SK-N-SH treated with all-trans-retinoic acid at 6 μM for 48 hours (cell line): ENCODE results near the gene ANKS6.

Source experiments
- ATAC-seq: fragments of 200-7000 bp; cut with Tn5 transposase; 3 replicates; pipeline ENCODE4 v1.9.1; 2020; ENCODE audit warnings: mild to moderate bottlenecking, moderate library complexity
- ARNTL ChIP-seq: fragments of 450-650 bp; formaldehyde crosslinking; IDR thresholded peaks from 2 replicates; pipeline ENCODE4 v1.5.0; 2020; ENCODE audit warnings: low read depth, mild to moderate bottlenecking, moderate library complexity, borderline replicate concordance
- BACH2 ChIP-seq: fragments of 250-450 bp; sonication (Bioruptor Pico); IDR thresholded peaks from 2 replicates; pipeline ENCODE4 v1.9.0; 2021; ENCODE audit warnings: mild to moderate bottlenecking, borderline replicate concordance
- CREB5 ChIP-seq: fragments of 250-450 bp; sonication (Bioruptor Pico); IDR thresholded peaks from 2 replicates; pipeline ENCODE4 v1.5.1; 2020; ENCODE audit warnings: low read depth, mild to moderate bottlenecking, moderate library complexity
- CSDC2 ChIP-seq: fragments of 250-450 bp; sonication (Bioruptor Pico); IDR thresholded peaks from 2 replicates; pipeline ENCODE4 v1.5.0; 2020; ENCODE audit warnings: mild to moderate bottlenecking, moderate library complexity
- CSRNP3 ChIP-seq: fragments of 250-450 bp; sonication (Bioruptor Pico); IDR thresholded peaks from 2 replicates; pipeline ENCODE4 v1.5.1; 2021; ENCODE audit warnings: mild to moderate bottlenecking, moderate library complexity
- ESRRG ChIP-seq: fragments of 250-450 bp; sonication (Bioruptor Pico); IDR thresholded peaks from 2 replicates; pipeline ENCODE4 v1.6.1; 2021; ENCODE audit warnings: mild to moderate bottlenecking
- GLIS3 ChIP-seq: fragments of 250-450 bp; sonication (Bioruptor Pico); IDR thresholded peaks from 2 replicates; pipeline ENCODE4 v1.5.0; 2020; ENCODE audit warnings: mild to moderate bottlenecking, moderate library complexity
- ISL1 ChIP-seq: fragments of 250-450 bp; sonication (Bioruptor Pico); IDR thresholded peaks from 2 replicates; pipeline ENCODE4 v2.1.2; 2022; ENCODE audit warnings: mild to moderate bottlenecking, moderate library complexity
- OSR1 ChIP-seq: fragments of 250-450 bp; sonication (Bioruptor Pico); IDR thresholded peaks from 2 replicates; pipeline ENCODE4 v1.8.0; 2022; ENCODE audit warnings: moderate library complexity, mild to moderate bottlenecking, inconsistent platforms
- PATZ1 ChIP-seq: fragments of 250-450 bp; sonication (Bioruptor Pico); IDR thresholded peaks from 2 replicates; pipeline ENCODE4 v1.8.0; 2020; ENCODE audit warnings: mild to moderate bottlenecking, moderate library complexity, borderline replicate concordance
- POU6F1 ChIP-seq: fragments of 250-450 bp; sonication (Bioruptor Pico); IDR thresholded peaks from 2 replicates; pipeline ENCODE4 v1.8.0; 2021; ENCODE audit warnings: low read depth, mild to moderate bottlenecking, moderate library complexity, borderline replicate concordance
- PPARA ChIP-seq: fragments of 250-450 bp; sonication (Bioruptor Pico); IDR thresholded peaks from 2 replicates; pipeline ENCODE4 v1.5.0; 2020; ENCODE audit warnings: mild to moderate bottlenecking, borderline replicate concordance
- RARB ChIP-seq: fragments of 250-450 bp; sonication (Bioruptor Pico); IDR thresholded peaks from 2 replicates; pipeline ENCODE4 v1.8.0; 2021; ENCODE audit warnings: mild to moderate bottlenecking, moderate library complexity
- SNAI2 ChIP-seq: fragments of 250-450 bp; sonication (Bioruptor Pico); IDR thresholded peaks from 2 replicates; pipeline ENCODE4 v1.5.0; 2020; ENCODE audit warnings: mild to moderate bottlenecking, moderate library complexity
- TCF4 ChIP-seq: fragments of 250-450 bp; sonication (Bioruptor Pico); IDR thresholded peaks from 2 replicates; pipeline ENCODE4 v1.8.0; 2021; ENCODE audit warnings: mild to moderate bottlenecking, moderate library complexity, borderline replicate concordance
- TOX ChIP-seq: fragments of 250-450 bp; sonication (Bioruptor Pico); IDR thresholded peaks from 2 replicates; pipeline ENCODE4 v1.8.0; 2021; ENCODE audit warnings: mild to moderate bottlenecking, moderate library complexity, borderline replicate concordance
- ZC3H10 ChIP-seq: fragments of 250-450 bp; sonication (Bioruptor Pico); IDR thresholded peaks from 2 replicates; pipeline ENCODE4 v1.5.1; 2021; ENCODE audit warnings: mild to moderate bottlenecking, moderate library complexity
- ZFP3 ChIP-seq: fragments of 250-450 bp; sonication (Bioruptor Pico); IDR thresholded peaks from 2 replicates; pipeline ENCODE4 v1.5.0; 2020; ENCODE audit warnings: mild to moderate bottlenecking, moderate library complexity
- ZFP30 ChIP-seq: fragments of 450-650 bp; formaldehyde crosslinking; IDR thresholded peaks from 2 replicates; pipeline ENCODE4 v1.5.0; 2022; ENCODE audit warnings: mild to moderate bottlenecking, moderate library complexity
- ZNF565 ChIP-seq: fragments of 450-650 bp; formaldehyde crosslinking; conservative IDR thresholded peaks from 2 replicates; pipeline ENCODE4 v1.5.0; 2020; ENCODE audit warnings: low read depth, mild to moderate bottlenecking, moderate library complexity
- ZNF70 ChIP-seq: fragments of 450-650 bp; formaldehyde crosslinking; IDR thresholded peaks from 2 replicates; pipeline ENCODE4 v1.5.0; 2020; ENCODE audit warnings: mild to moderate bottlenecking, moderate library complexity
- ZNF8 ChIP-seq: fragments of 450-650 bp; formaldehyde crosslinking; IDR thresholded peaks from 2 replicates; pipeline ENCODE4 v1.5.0; 2020; ENCODE audit warnings: mild to moderate bottlenecking, moderate library complexity

ANKS6 gene

GRCh38 chr9:98780059-98780749 lies 16.2 kb downstream of the ANKS6 start:
- no peak for ATAC-seq
- TF ChIP-seq ZNF70 (CRISPR knock-in tag) (no peak), ZFP30 (no peak), ZC3H10 (CRISPR knock-in tag) (no peak), TCF4 (no peak), CSDC2 (CRISPR knock-in tag) (no peak), ZNF565 (CRISPR knock-in tag) (no peak), ISL1 (no peak), BACH2 (CRISPR knock-in tag) (no peak), TOX (CRISPR knock-in tag) (no peak), CREB5 (CRISPR knock-in tag) (no peak), POU6F1 (CRISPR knock-in tag) (no peak), GLIS3 (CRISPR knock-in tag) (no peak), SNAI2 (no peak), ZFP3 (CRISPR knock-in tag) (no peak), ARNTL (CRISPR knock-in tag) (no peak)

GRCh38 chr9:98778711-98779530 lies 17.4 kb downstream of the ANKS6 start:
- no peak for ATAC-seq

GRCh38 chr9:98778251-98778650 lies 18.1 kb downstream of the ANKS6 start:
- ATAC-seq = no peak
- no peak for TF ChIP-seq RARB (CRISPR knock-in tag)
- no peak for TF ChIP-seq PPARA (CRISPR knock-in tag)
- TF ChIP-seq ZNF70 (CRISPR knock-in tag) = no peak
- no peak for TF ChIP-seq TCF4
- TF ChIP-seq CSRNP3 (CRISPR knock-in tag) = no peak
- TF ChIP-seq ARNTL (CRISPR knock-in tag) = no peak
- TF ChIP-seq OSR1 (CRISPR knock-in tag) = no peak
- no peak for TF ChIP-seq GLIS3 (CRISPR knock-in tag)
- no peak for TF ChIP-seq ZFP3 (CRISPR knock-in tag)
- no peak for TF ChIP-seq ZC3H10 (CRISPR knock-in tag)
- no peak for TF ChIP-seq CSDC2 (CRISPR knock-in tag)
- TF ChIP-seq ZNF8 (CRISPR knock-in tag) = no peak
- no peak for TF ChIP-seq ISL1
- TF ChIP-seq PATZ1 = no peak
- TF ChIP-seq ZNF565 (CRISPR knock-in tag) = no peak
- no peak for TF ChIP-seq POU6F1 (CRISPR knock-in tag)
- no peak for TF ChIP-seq TOX (CRISPR knock-in tag)

More at GRCh38 chr9:98778711-98779530, 17.4 kb downstream of the ANKS6 start:
- TF ChIP-seq ZFP3 (CRISPR knock-in tag) (no peak), ESRRG (no peak), TOX (CRISPR knock-in tag) (no peak)
